Measurements from ENCODE around the gene DCAF4. TPM values are rescaled to one million over a fixed set of nuclear protein-coding genes. Genes with fewer than 3 reads are reported as not detected.

DCAF4 gene
- total RNA-seq, 4 donors from 2014 or later = 9.0 to 22.6 (median 19.8) TPM

GRCh38 chr14:72974661-72975060, 48.4 kb downstream of the DCAF4 start:
- Histone ChIP-seq H3K4me3 (no peak overlapping the region), H3K4me1 (no peaks in the 10 kb centered on the region), H3K27ac (no peak overlapping the region), H3K9me3 (no peaks in the 10 kb centered on the region), H3K36me3 (peaks cover 0 to 98% of the 10 kb centered on the region in 2 donors), H3K27me3 (no peaks in the 10 kb centered on the region)
- no peak for ATAC-seq
- 80 to 100% methylated on average over 1 to 5 of the region's 12 CpGs for WGBS, 2 donors (ENCODE audit: low coverage in 1 of 2)
- TF ChIP-seq POLR2A (IDR thresholded peaks at IDR 0.05) = no peak
- no peak for TF ChIP-seq POLR2AphosphoS5 (IDR thresholded peaks at IDR 0.05)
- TF ChIP-seq CTCF (IDR thresholded peaks at IDR 0.05) = no peak
- no peak for TF ChIP-seq EP300 (IDR thresholded peaks at IDR 0.05)

GRCh38 chr14:72975770-72976169, 49.5 kb downstream of the DCAF4 start:
- no peak overlapping the region for H3K4me3 ChIP-seq
- H3K4me1 ChIP-seq = no peaks in the 10 kb centered on the region
- no peaks in the 10 kb centered on the region for H3K9me3 ChIP-seq
- H3K27me3 ChIP-seq = no peaks in the 10 kb centered on the region
- ATAC-seq = no peak
- H3K36me3 ChIP-seq = peaks cover 0 to 98% of the 10 kb centered on the region in 2 donors
- no peak overlapping the region for H3K27ac ChIP-seq
- TF ChIP-seq POLR2A (IDR thresholded peaks at IDR 0.05) = no peak
- no peak for TF ChIP-seq EP300 (IDR thresholded peaks at IDR 0.05)
- no peak for TF ChIP-seq POLR2AphosphoS5 (IDR thresholded peaks at IDR 0.05)
- no peak for TF ChIP-seq CTCF (IDR thresholded peaks at IDR 0.05)
- 86 to 93% methylated on average over 1 to 2 of the region's 4 CpGs for WGBS, 2 donors (ENCODE audit: low coverage in 1 of 2)

- no peaks in the 10 kb centered on the region for H3K4me1 ChIP-seq
- no peaks in the 10 kb centered on the region for H3K27me3 ChIP-seq
- H3K36me3 ChIP-seq = peaks cover 0 to 95% of the 10 kb centered on the region in 2 donors
- no peak for ATAC-seq
- H3K9me3 ChIP-seq = no peaks in the 10 kb centered on the region
- no peak overlapping the region for H3K4me3 ChIP-seq
- 93% methylated on average over 3 to 6 of the region's 9 CpGs for WGBS, 2 donors (ENCODE audit: low coverage in 1 of 2)
- H3K27ac ChIP-seq = no peak overlapping the region
- no peak for TF ChIP-seq POLR2AphosphoS5 (IDR thresholded peaks at IDR 0.05)
Observed at GRCh38 chr14:72978856-72979255, 52.6 kb downstream of the DCAF4 start.

- no peaks in the 10 kb centered on the region for H3K27me3 ChIP-seq
- no peak for TF ChIP-seq EP300 (IDR thresholded peaks at IDR 0.05)
- no peak for TF ChIP-seq POLR2AphosphoS5 (IDR thresholded peaks at IDR 0.05)
- TF ChIP-seq CTCF (IDR thresholded peaks at IDR 0.05) = no peak
- no peak for TF ChIP-seq POLR2A (IDR thresholded peaks at IDR 0.05)
- no peak overlapping the region for H3K27ac ChIP-seq
- no peak overlapping the region for H3K4me3 ChIP-seq
- WGBS, 2 donors (ENCODE audit: low coverage in 1 of 2) = 89 to 95% methylated on average over 4 to 8 of the region's 8 CpGs
- H3K4me1 ChIP-seq = no peaks in the 10 kb centered on the region
- H3K36me3 ChIP-seq = peaks cover 0 to 95% of the 10 kb centered on the region in 2 donors
- ATAC-seq = no peak
- H3K9me3 ChIP-seq = no peaks in the 10 kb centered on the region
Observed at GRCh38 chr14:72980863-72981262, 54.6 kb downstream of the DCAF4 start.

GRCh38 chr14:72982146-72982708, 56.0 kb downstream of the DCAF4 start:
- peaks cover 0 to 95% of the 10 kb centered on the region in 2 donors for H3K36me3 ChIP-seq
- H3K9me3 ChIP-seq = no peaks in the 10 kb centered on the region
- WGBS, 2 donors (ENCODE audit: low coverage in 1 of 2) = 38 to 83% methylated on average over 1 to 3 of the region's 3 CpGs
- no peak overlapping the region for H3K27ac ChIP-seq
- H3K27me3 ChIP-seq = no peaks in the 10 kb centered on the region
- TF ChIP-seq CTCF (IDR thresholded peaks at IDR 0.05) (no peak), POLR2AphosphoS5 (IDR thresholded peaks at IDR 0.05) (no peak), EP300 (IDR thresholded peaks at IDR 0.05) (no peak), POLR2A (IDR thresholded peaks at IDR 0.05) (no peak)
- no peaks in the 10 kb centered on the region for H3K4me1 ChIP-seq
- no peak overlapping the region for H3K4me3 ChIP-seq
- no peak for ATAC-seq

Data from gastroesophageal sphincter (tissue), 4 donors.